Neural cell (in vitro differentiated cells): Measurements from ENCODE around the gene FHOD3. TPM values are rescaled to one million over a fixed set of nuclear protein-coding genes. Genes with fewer than 3 reads are reported as not detected.

Source experiments
- H2AFZ ChIP-seq: fragments of 200-600, 300-800 bp; sonication (generic), shearing (Covaris generic); 2 replicates; pipeline ENCODE4 v1.6.0; 2014; ENCODE audit warnings: low read depth, mild to moderate bottlenecking, antibody characterized with exemption, low read length, moderate library complexity
- H3F3A ChIP-seq: fragments of 200-600 bp; shearing (Covaris generic); 2 replicates; pipeline ENCODE4 v1.6.1; 2016; ENCODE audit warnings: mild to moderate bottlenecking, moderate library complexity, mixed read lengths, antibody characterized with exemption, low read length; ENCODE audit not compliant: insufficient read depth, poor library complexity, severe bottlenecking
- H3K27ac ChIP-seq: fragments of 200-600, 300-800 bp; sonication (generic), shearing (Covaris generic); 2 replicates; pipeline ENCODE4 v1.5.1; 2014; ENCODE audit warnings: mild to moderate bottlenecking, low read length, moderate library complexity
- H3K27me3 ChIP-seq: fragments of 300-800, 200-600 bp; sonication (generic), shearing (Covaris generic); 2 replicates; pipeline ENCODE4 v1.6.0; 2014; ENCODE audit warnings: mild to moderate bottlenecking, low read depth, low read length, moderate library complexity; ENCODE audit not compliant: insufficient read depth
- H3K36me3 ChIP-seq: fragments of 300-800, 200-600 bp; sonication (generic), shearing (Covaris generic); 2 replicates; pipeline ENCODE4 v1.5.1; 2014; ENCODE audit warnings: mild to moderate bottlenecking, antibody characterized with exemption, low read length, moderate library complexity; ENCODE audit not compliant: insufficient read depth
- H3K4me2 ChIP-seq: fragments of 300-800, 200-600 bp; sonication (generic), shearing (Covaris generic); 2 replicates; pipeline ENCODE4 v1.6.0; 2014; ENCODE audit warnings: mild to moderate bottlenecking, low read length
- H3K4me3 ChIP-seq: fragments of 300-800, 200-600 bp; sonication (generic), shearing (Covaris generic); 2 replicates; pipeline ENCODE4 v1.5.1; 2014; ENCODE audit warnings: mild to moderate bottlenecking, low read length, moderate library complexity
- H3K79me2 ChIP-seq: fragments of 200-600 bp; shearing (Covaris generic); replicated peaks from 2 replicates; pipeline ENCODE4 v1.6.0; 2014; ENCODE audit warnings: mild to moderate bottlenecking, low read length, moderate library complexity; ENCODE audit not compliant: insufficient read depth
- H3K9ac ChIP-seq: fragments of 300-800, 200-600 bp; sonication (generic), shearing (Covaris generic); 2 replicates; pipeline ENCODE4 v1.6.1; 2016; ENCODE audit warnings: mild to moderate bottlenecking, low read length, mixed read lengths
- H3K9me2 ChIP-seq: fragments of 200-600 bp; shearing (Covaris generic); 2 replicates; pipeline ENCODE4 v1.6.1; 2016; ENCODE audit warnings: mild to moderate bottlenecking, low read length, mixed read lengths; ENCODE audit not compliant: insufficient read depth
- H3K9me3 ChIP-seq: fragments of 200-600, 300-800 bp; sonication (generic), shearing (Covaris generic); 2 replicates; pipeline ENCODE4 v1.6.1; 2016; ENCODE audit warnings: mild to moderate bottlenecking, mixed run types, low read length, moderate library complexity, mixed read lengths
- H4K20me1 ChIP-seq: fragments of 200-600 bp; shearing (Covaris generic); 2 replicates; pipeline ENCODE4 v1.6.1; 2016; ENCODE audit warnings: mild to moderate bottlenecking, mixed run types; ENCODE audit not compliant: insufficient read depth
- EP300 ChIP-seq: fragments of 450-650 bp; conservative IDR thresholded peaks from 2 replicates; pipeline ENCODE4 v1.6.1; 2014; ENCODE audit warnings: antibody characterized with exemption, mild to moderate bottlenecking, moderate library complexity; ENCODE audit not compliant: poor library complexity, severe bottlenecking
- EZH2 ChIP-seq: fragments of 200-600, 300-800 bp; shearing (Covaris generic), sonication (generic); IDR thresholded peaks from 2 replicates; pipeline ENCODE4 v1.6.1; 2014; ENCODE audit warnings: antibody characterized with exemption, low read length, borderline replicate concordance, mild to moderate bottlenecking; ENCODE audit not compliant: insufficient read depth, poor library complexity, severe bottlenecking
- MXI1 ChIP-seq: fragments of 450-650 bp; conservative IDR thresholded peaks from 2 replicates; pipeline ENCODE4 v1.6.1; 2014; ENCODE audit warnings: antibody characterized with exemption, mild to moderate bottlenecking; ENCODE audit not compliant: poor library complexity, severe bottlenecking
- POLR2AphosphoS5 ChIP-seq: IDR thresholded peaks from 2 replicates; pipeline ENCODE4 v1.6.1; 2012
- RAD21 ChIP-seq: fragments of 450-650 bp; conservative IDR thresholded peaks from 2 replicates; pipeline ENCODE4 v1.6.1; 2014; ENCODE audit warnings: antibody characterized with exemption, mild to moderate bottlenecking, moderate library complexity
- SMC3 ChIP-seq: fragments of 450-650 bp; conservative IDR thresholded peaks from 2 replicates; pipeline ENCODE4 v1.6.1; 2014; ENCODE audit warnings: antibody characterized with exemption, mild to moderate bottlenecking, moderate library complexity; ENCODE audit not compliant: poor library complexity
- TAF1 ChIP-seq: IDR thresholded peaks from 2 replicates; pipeline ENCODE4 v1.6.1; 2012; ENCODE audit warnings: low read depth
- polyA plus RNA-seq: library from polyadenylated mRNA; depleted of rRNA; stranded (reverse); fragments of >200 nt; gene quantifications from 2 replicates; pipeline ENCODE4 v1.2.3, GENCODE V29; 2014
- TF ChIP-seq, protein P1 (sequence below): IDR thresholded peaks from 2 replicates; pipeline ENCODE4 v1.6.1; 2012; ENCODE audit warnings: borderline replicate concordance
- TF ChIP-seq, protein P2 (sequence below): fragments of 450-650 bp; IDR thresholded peaks from 2 replicates; pipeline ENCODE4 v1.5.1; 2014; ENCODE audit warnings: antibody characterized with exemption, mild to moderate bottlenecking, moderate library complexity; ENCODE audit not compliant: poor library complexity, severe bottlenecking

Gene FHOD3
- polyA plus RNA-seq, 1 donor from 2014 or later, result 19.4 TPM

DNA sequence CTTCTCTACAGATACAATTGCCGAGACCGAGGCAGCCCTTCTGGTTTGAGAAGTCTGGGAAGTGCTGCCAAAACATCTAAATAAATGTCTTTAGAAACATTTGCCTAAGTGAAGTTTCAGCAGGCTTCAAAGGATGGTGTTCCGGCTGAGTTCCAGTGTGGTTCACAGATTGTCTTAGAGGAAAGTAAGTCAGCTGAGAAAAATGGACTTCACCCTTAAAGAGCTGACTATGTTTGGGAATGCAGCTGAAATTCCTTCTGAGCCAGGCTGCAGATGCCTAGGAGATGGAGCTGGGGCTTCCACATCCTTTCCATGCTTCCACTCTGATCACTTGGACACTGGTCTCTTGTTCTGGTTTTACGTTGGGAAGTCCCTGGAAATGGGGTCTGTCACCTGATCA lies 83.6 kb downstream of the FHOD3 start:
- H3K4me3 ChIP-seq, result no peak overlapping the region
- H3F3A ChIP-seq, result no peaks in the 10 kb centered on the region
- no peaks in the 10 kb centered on the region for H4K20me1 ChIP-seq
- H3K79me2 ChIP-seq, result peaks cover 4% of the 10 kb centered on the region
- no peak overlapping the region for H3K4me2 ChIP-seq
- H3K27ac ChIP-seq, result no peak overlapping the region
- H3K9ac ChIP-seq, result no peak overlapping the region
- H2AFZ ChIP-seq, result no peak overlapping the region
- H3K27me3 ChIP-seq, result no peaks in the 10 kb centered on the region
- no peak for TF ChIP-seq MXI1
- TF ChIP-seq, protein P1, sequence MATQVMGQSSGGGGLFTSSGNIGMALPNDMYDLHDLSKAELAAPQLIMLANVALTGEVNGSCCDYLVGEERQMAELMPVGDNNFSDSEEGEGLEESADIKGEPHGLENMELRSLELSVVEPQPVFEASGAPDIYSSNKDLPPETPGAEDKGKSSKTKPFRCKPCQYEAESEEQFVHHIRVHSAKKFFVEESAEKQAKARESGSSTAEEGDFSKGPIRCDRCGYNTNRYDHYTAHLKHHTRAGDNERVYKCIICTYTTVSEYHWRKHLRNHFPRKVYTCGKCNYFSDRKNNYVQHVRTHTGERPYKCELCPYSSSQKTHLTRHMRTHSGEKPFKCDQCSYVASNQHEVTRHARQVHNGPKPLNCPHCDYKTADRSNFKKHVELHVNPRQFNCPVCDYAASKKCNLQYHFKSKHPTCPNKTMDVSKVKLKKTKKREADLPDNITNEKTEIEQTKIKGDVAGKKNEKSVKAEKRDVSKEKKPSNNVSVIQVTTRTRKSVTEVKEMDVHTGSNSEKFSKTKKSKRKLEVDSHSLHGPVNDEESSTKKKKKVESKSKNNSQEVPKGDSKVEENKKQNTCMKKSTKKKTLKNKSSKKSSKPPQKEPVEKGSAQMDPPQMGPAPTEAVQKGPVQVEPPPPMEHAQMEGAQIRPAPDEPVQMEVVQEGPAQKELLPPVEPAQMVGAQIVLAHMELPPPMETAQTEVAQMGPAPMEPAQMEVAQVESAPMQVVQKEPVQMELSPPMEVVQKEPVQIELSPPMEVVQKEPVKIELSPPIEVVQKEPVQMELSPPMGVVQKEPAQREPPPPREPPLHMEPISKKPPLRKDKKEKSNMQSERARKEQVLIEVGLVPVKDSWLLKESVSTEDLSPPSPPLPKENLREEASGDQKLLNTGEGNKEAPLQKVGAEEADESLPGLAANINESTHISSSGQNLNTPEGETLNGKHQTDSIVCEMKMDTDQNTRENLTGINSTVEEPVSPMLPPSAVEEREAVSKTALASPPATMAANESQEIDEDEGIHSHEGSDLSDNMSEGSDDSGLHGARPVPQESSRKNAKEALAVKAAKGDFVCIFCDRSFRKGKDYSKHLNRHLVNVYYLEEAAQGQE, result no peak
- TF ChIP-seq SMC3, result no peak
- TF ChIP-seq TAF1, result no peak
- no peak for TF ChIP-seq POLR2AphosphoS5
- no peak for TF ChIP-seq RAD21
- no peak for TF ChIP-seq EZH2
- TF ChIP-seq, protein P2, sequence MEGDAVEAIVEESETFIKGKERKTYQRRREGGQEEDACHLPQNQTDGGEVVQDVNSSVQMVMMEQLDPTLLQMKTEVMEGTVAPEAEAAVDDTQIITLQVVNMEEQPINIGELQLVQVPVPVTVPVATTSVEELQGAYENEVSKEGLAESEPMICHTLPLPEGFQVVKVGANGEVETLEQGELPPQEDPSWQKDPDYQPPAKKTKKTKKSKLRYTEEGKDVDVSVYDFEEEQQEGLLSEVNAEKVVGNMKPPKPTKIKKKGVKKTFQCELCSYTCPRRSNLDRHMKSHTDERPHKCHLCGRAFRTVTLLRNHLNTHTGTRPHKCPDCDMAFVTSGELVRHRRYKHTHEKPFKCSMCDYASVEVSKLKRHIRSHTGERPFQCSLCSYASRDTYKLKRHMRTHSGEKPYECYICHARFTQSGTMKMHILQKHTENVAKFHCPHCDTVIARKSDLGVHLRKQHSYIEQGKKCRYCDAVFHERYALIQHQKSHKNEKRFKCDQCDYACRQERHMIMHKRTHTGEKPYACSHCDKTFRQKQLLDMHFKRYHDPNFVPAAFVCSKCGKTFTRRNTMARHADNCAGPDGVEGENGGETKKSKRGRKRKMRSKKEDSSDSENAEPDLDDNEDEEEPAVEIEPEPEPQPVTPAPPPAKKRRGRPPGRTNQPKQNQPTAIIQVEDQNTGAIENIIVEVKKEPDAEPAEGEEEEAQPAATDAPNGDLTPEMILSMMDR, result no peak
- no peak for TF ChIP-seq EP300
- H3K36me3 ChIP-seq, result peaks cover 5% of the 10 kb centered on the region
- no peaks in the 10 kb centered on the region for H3K9me2 ChIP-seq
- H3K9me3 ChIP-seq, result no peaks in the 10 kb centered on the region

DNA sequence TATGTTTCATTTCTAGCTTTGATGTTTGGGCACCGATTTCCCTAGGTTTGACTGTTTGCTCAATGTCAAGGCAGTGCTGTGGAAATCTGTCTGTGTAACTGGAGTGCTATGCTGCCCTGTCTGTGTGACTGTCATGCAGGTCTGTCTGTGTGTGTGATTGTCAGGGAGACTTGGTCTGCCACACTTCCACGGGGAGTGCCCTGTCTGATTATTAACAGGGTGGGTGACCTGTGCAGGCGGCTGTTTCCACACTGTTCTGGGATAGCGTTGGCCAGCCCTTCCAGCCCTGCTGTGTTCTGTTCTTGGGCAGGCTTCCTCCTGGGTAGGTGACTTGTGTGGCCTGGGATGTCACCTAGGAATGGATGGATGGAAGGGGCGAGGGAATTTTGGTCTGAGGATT lies 85.3 kb downstream of the FHOD3 start:
- peaks cover 4% of the 10 kb centered on the region for H3K79me2 ChIP-seq
- H3K9me2 ChIP-seq, result no peaks in the 10 kb centered on the region
- no peaks in the 10 kb centered on the region for H3K27me3 ChIP-seq
- H3K9me3 ChIP-seq, result no peaks in the 10 kb centered on the region
- no peak overlapping the region for H2AFZ ChIP-seq
- H3K27ac ChIP-seq, result no peak overlapping the region
- H3K9ac ChIP-seq, result no peak overlapping the region
- H3K4me3 ChIP-seq, result no peak overlapping the region
- peaks cover 5% of the 10 kb centered on the region for H3K36me3 ChIP-seq
- no peaks in the 10 kb centered on the region for H3F3A ChIP-seq
- TF ChIP-seq TAF1 (no peak), EP300 (no peak), POLR2AphosphoS5 (no peak), MXI1 (no peak), EZH2 (no peak), RAD21 (no peak), SMC3 (no peak)
- TF ChIP-seq, protein P2, result no peak
- no peak overlapping the region for H3K4me2 ChIP-seq
- no peaks in the 10 kb centered on the region for H4K20me1 ChIP-seq
